Skeletal muscle satellite cell (primary cell): ENCODE measurements around the gene ARMC3.
"Not testable (repeated sequence)": the region's sequence is repeated elsewhere in the genome, so short reads cannot be mapped to it uniquely, and the experiment has no call there.

ENCODE experiments used
- H3K27me3 ChIP-seq: 2 replicates; pipeline ENCODE4 v1.7.0; 2013; ENCODE audit warnings: low read length; ENCODE audit not compliant: control insufficient read depth, insufficient read depth
- H3K36me3 ChIP-seq: 2 replicates; pipeline ENCODE4 v1.7.0; 2013; ENCODE audit warnings: mild to moderate bottlenecking, control low read depth, low read length; ENCODE audit not compliant: insufficient read depth
- H3K4me1 ChIP-seq: 2 replicates; pipeline ENCODE4 v1.7.0; 2013; ENCODE audit warnings: low read length; ENCODE audit not compliant: control insufficient read depth, insufficient read depth
- H3K4me2 ChIP-seq: 2 replicates; pipeline ENCODE4 v1.7.0; 2013; ENCODE audit warnings: mild to moderate bottlenecking, low read length
- H3K4me3 ChIP-seq: 2 replicates; pipeline ENCODE4 v1.7.0; 2013; ENCODE audit warnings: low read length
- H3K9ac ChIP-seq: 2 replicates; pipeline ENCODE4 v1.7.0; 2013; ENCODE audit warnings: mild to moderate bottlenecking, low read depth, low read length, moderate library complexity
- H3K9me3 ChIP-seq: replicated peaks from 2 replicates; pipeline ENCODE4 v1.7.0; 2013; ENCODE audit warnings: mild to moderate bottlenecking, control low read depth, low read length

Gene ARMC3

GRCh38 chr10:22906767-22907166, 21.1 kb upstream of the ARMC3 start:
- no peak overlapping the region for H3K4me2 ChIP-seq
- H3K4me3 ChIP-seq, result no peak overlapping the region
- H3K27me3 ChIP-seq, result no peaks in the 10 kb centered on the region
- no peaks in the 10 kb centered on the region for H3K36me3 ChIP-seq
- H3K9ac ChIP-seq, result no peak overlapping the region
- no peaks in the 10 kb centered on the region for H3K9me3 ChIP-seq
- no peaks in the 10 kb centered on the region for H3K4me1 ChIP-seq

DNA sequence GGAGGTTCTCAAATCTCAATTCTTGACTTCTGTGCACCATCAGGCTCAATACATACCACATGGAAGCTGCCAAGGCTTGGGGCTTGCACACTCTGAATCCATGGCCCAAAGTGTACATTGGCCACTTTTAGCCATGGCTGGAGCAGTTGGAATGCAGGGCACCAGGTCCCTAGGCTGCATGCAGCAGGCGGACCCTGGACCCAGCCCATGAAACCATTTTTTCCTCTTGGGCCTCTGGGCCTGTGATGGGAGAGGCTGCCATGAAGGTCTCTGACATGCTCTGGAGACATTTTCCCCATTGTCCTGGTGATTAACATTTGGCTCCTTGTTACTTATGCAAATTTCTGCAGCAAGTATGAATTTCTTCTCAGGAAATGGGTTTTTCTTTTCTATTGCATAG, 19.0 kb upstream of the ARMC3 start:
- no peaks in the 10 kb centered on the region for H3K4me1 ChIP-seq
- no peak overlapping the region for H3K9ac ChIP-seq
- H3K36me3 ChIP-seq, result no peaks in the 10 kb centered on the region
- no peaks in the 10 kb centered on the region for H3K9me3 ChIP-seq
- no peak overlapping the region for H3K4me3 ChIP-seq
- no peaks in the 10 kb centered on the region for H3K27me3 ChIP-seq
- no peak overlapping the region for H3K4me2 ChIP-seq

- H3K9me3 ChIP-seq, H3K4me1 ChIP-seq, H3K9ac ChIP-seq: not testable (repeated sequence)
Measured at GRCh38 chr10:22909673-22910072, 18.2 kb upstream of the ARMC3 start.

DNA sequence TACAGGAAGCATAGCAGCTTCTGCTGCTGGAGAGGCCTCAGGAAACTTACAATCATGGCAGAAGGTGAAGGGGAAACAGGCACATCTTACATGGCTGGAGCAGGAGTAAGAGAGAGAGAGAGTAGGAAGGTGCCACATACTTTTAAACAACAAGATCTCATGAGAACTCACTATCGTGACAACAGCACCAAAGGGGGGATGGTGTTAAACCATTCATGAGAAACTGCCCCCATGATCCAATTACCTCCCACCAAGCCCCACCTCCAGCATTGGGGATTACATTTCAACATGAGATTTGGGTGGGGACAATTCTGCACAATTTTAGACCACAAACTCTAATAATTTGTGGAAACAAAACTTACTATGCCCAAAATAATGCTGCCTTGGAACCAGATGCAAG, 16.8 kb upstream of the ARMC3 start:
- H3K4me1 ChIP-seq, result no peaks in the 10 kb centered on the region

More at GRCh38 chr10:22909673-22910072, 18.2 kb upstream of the ARMC3 start:
- not testable (repeated sequence) for H3K27me3 ChIP-seq, H3K36me3 ChIP-seq, H3K4me2 ChIP-seq, H3K4me3 ChIP-seq

DNA sequence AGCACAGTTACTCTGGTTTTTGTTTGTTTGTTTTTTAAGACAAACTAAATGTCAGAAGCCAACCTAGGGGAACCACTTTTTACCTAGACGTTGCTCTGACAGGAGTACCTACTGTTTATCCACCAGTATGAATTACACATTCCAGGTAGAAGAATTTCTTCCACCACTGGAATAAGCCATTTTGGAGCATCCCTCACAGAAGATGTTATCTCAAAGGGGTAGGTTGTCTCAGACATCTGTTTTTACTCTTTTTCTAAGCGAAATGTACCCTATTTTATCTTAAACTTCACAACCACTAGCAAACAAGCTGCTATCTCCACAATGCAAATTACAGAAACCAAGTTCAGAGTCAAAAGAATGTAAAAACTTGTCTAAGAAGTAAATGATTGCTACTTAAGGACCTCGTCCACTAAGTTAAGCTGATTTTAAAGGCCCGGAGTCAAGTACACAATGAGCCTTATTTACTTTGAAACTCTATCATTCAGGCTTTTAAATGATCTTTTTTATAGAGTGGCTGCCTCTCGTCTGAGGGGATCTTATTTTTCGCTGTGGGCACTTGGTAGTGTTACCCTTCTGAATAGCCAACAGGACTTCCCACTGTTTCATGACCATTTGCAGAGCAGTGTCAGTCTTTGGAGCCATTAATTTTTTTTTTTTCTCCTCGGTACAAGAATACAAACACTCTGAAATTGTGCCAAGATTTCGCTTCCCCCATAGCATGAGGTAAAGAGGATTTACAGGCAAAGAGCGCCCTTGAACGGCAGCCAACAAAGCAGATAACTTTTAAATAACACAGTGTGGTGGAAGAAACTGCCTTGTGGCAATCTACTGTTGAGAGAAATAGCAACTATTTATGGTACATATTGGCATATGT, 15.7 kb upstream of the ARMC3 start:
- Histone ChIP-seq H3K9me3 (no peaks in the 10 kb centered on the region), H3K4me2 (no peak overlapping the region), H3K4me3 (no peak overlapping the region), H3K9ac (no peak overlapping the region), H3K4me1 (no peaks in the 10 kb centered on the region), H3K27me3 (no peaks in the 10 kb centered on the region), H3K36me3 (no peaks in the 10 kb centered on the region)

More for the DNA sequence above, 16.8 kb upstream of the ARMC3 start:
- Histone ChIP-seq H3K9ac (no peak overlapping the region), H3K9me3 (no peaks in the 10 kb centered on the region), H3K4me3 (no peak overlapping the region), H3K27me3 (no peaks in the 10 kb centered on the region), H3K4me2 (no peak overlapping the region), H3K36me3 (no peaks in the 10 kb centered on the region)

- Histone ChIP-seq H3K4me1 (no peaks in the 10 kb centered on the region), H3K4me3 (no peak overlapping the region), H3K36me3 (no peaks in the 10 kb centered on the region), H3K9me3 (no peaks in the 10 kb centered on the region), H3K27me3 (no peaks in the 10 kb centered on the region), H3K4me2 (no peak overlapping the region), H3K9ac (no peak overlapping the region)
Measured at GRCh38 chr10:22912763-22913384, 15.0 kb upstream of the ARMC3 start.

- Histone ChIP-seq H3K9ac (no peak overlapping the region), H3K4me2 (no peak overlapping the region), H3K4me3 (no peak overlapping the region), H3K4me1 (no peaks in the 10 kb centered on the region), H3K27me3 (no peaks in the 10 kb centered on the region), H3K36me3 (no peaks in the 10 kb centered on the region), H3K9me3 (no peaks in the 10 kb centered on the region)
Measured at GRCh38 chr10:22913474-22914092, 14.3 kb upstream of the ARMC3 start.

GRCh38 chr10:22915314-22915713, 12.5 kb upstream of the ARMC3 start:
- H3K27me3 ChIP-seq, result no peaks in the 10 kb centered on the region
- H3K4me1 ChIP-seq, result no peaks in the 10 kb centered on the region
- H3K36me3 ChIP-seq, result no peaks in the 10 kb centered on the region
- H3K9ac ChIP-seq, result no peak overlapping the region
- H3K4me2 ChIP-seq, result no peak overlapping the region
- H3K4me3 ChIP-seq, result no peak overlapping the region
- no peaks in the 10 kb centered on the region for H3K9me3 ChIP-seq

DNA sequence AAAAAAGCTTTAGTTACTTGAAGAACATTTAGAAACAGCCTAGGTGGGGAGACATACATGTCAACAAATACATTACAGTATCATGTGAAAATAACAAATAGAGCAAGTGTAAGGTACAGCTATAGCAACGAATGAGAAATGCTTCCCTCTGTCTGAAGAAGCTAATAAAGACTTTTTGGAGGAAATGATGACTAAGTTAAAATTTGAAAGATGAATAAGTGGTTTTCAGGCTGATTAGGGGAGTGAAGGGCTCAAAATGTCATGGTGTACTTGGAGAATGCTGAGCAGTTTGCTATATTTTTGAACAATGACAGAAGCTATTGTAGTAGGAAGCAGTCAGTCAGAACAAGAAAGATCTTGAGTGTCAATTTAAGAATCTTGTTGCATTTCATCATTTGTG, 2.8 kb upstream of the ARMC3 start:
- Histone ChIP-seq H3K4me3 (no peak overlapping the region), H3K4me1 (peaks cover 7% of the 10 kb centered on the region), H3K9me3 (no peaks in the 10 kb centered on the region), H3K36me3 (no peaks in the 10 kb centered on the region), H3K27me3 (peaks cover 5% of the 10 kb centered on the region), H3K9ac (no peak overlapping the region), H3K4me2 (no peak overlapping the region)

- Histone ChIP-seq H3K9me3 (no peaks in the 10 kb centered on the region), H3K36me3 (no peaks in the 10 kb centered on the region), H3K4me1 (peaks cover 15% of the 10 kb centered on the region), H3K27me3 (peaks cover 5% of the 10 kb centered on the region), H3K9ac (no peak overlapping the region), H3K4me3 (peak overlapping the region; percentile 70), H3K4me2 (peak overlapping the region; percentile 94)
Measured at GRCh38 chr10:22927166-22927565, 687 bp upstream of the ARMC3 start.

DNA sequence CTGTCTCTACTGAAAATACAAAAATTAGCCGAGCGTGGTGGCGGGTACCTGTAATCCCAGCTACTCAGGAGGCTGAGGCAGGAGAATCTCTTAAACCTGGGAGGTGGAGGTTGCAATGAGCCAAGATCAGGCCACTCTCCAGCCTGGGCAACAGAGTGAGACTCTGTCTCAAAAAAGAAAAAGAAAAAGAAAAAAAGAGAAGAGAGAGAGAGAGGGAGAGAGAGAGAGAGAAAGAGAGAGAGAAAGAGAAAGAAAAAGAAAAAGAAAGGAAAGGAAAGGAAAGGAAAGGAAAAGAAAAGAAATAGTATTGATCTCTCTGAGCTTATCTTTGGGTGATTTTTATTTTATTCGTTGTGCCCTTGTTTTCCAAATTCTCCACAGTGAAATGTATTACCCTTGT, 1.2 kb downstream of the ARMC3 start:
- H3K27me3 ChIP-seq, H3K9me3 ChIP-seq, H3K4me3 ChIP-seq, H3K4me2 ChIP-seq, H3K36me3 ChIP-seq, H3K9ac ChIP-seq: not testable (repeated sequence)
- H3K4me1 ChIP-seq, result peaks cover 23% of the 10 kb centered on the region
